Measurements from ENCODE around the gene CPNE2.
"Not testable (repeated sequence)": the region's sequence is repeated elsewhere in the genome, so short reads cannot be mapped to it uniquely, and the experiment has no call there.

Gene CPNE2

GRCh38 chr16:57069053-57069452, 23.3 kb upstream of the CPNE2 start:
- H3K4me3 ChIP-seq (ENCODE audit: control insufficient read depth, low read depth, low read length): no peak overlapping the region
- DNase-seq (ENCODE audit: low read depth): no peak
- TF ChIP-seq CTCF (IDR thresholded peaks at IDR 0.05; ENCODE audit: control insufficient read depth, insufficient read depth, low read depth, low read length, missing control alignments): no peak

GRCh38 chr16:57069635-57070370, 22.6 kb upstream of the CPNE2 start:
- H3K4me3 ChIP-seq (ENCODE audit: control insufficient read depth, low read depth, low read length): no peak overlapping the region
- TF ChIP-seq CTCF (IDR thresholded peaks at IDR 0.05; ENCODE audit: control insufficient read depth, insufficient read depth, low read depth, low read length, missing control alignments): no peak
- DNase-seq (ENCODE audit: low read depth): no peak

- no peak overlapping the region for H3K4me3 ChIP-seq (ENCODE audit: control insufficient read depth, low read depth, low read length)
- no peak for TF ChIP-seq CTCF (IDR thresholded peaks at IDR 0.05; ENCODE audit: control insufficient read depth, insufficient read depth, low read depth, low read length, missing control alignments)
- DNase-seq (ENCODE audit: low read depth): no peak
These were observed 22.0 kb upstream of the CPNE2 start for GRCh38 chr16:57070424-57070823.

- not testable (repeated sequence) for DNase-seq (ENCODE audit: low read depth); H3K4me3 ChIP-seq (ENCODE audit: control insufficient read depth, low read depth, low read length)
These were observed 21.2 kb upstream of the CPNE2 start for GRCh38 chr16:57071081-57071732.

GRCh38 chr16:57071831-57072582, 20.4 kb upstream of the CPNE2 start:
- no peak for DNase-seq (ENCODE audit: low read depth)

GRCh38 chr16:57072616-57073275, 19.6 kb upstream of the CPNE2 start:
- DNase-seq (ENCODE audit: low read depth): no peak
- no peak for TF ChIP-seq CTCF (IDR thresholded peaks at IDR 0.05; ENCODE audit: control insufficient read depth, insufficient read depth, low read depth, low read length, missing control alignments)

More at GRCh38 chr16:57071831-57072582, 20.4 kb upstream of the CPNE2 start:
- TF ChIP-seq CTCF (IDR thresholded peaks at IDR 0.05; ENCODE audit: control insufficient read depth, insufficient read depth, low read depth, low read length, missing control alignments): no peak
- H3K4me3 ChIP-seq (ENCODE audit: control insufficient read depth, low read depth, low read length): no peak overlapping the region

More at GRCh38 chr16:57072616-57073275, 19.6 kb upstream of the CPNE2 start:
- H3K4me3 ChIP-seq (ENCODE audit: control insufficient read depth, low read depth, low read length): no peak overlapping the region

Measured in AG09309 (cell line).